LNCaP clone FGC (cell line): ENCODE results near the gene CEP85L.
A peak's percentile ranks its signal among the peaks of the same experiment; 100 is the strongest.

Experiments
- DNase-seq: peaks from one replicate; pipeline ENCODE4 v3.0.0-alpha.2; 2011; ENCODE audit warnings: low read depth
- H3K4me3 ChIP-seq: 2 replicates; pipeline ENCODE4 v1.5.1; 2011; ENCODE audit warnings: mild to moderate bottlenecking, low read depth, low read length, control low read depth
- CTCF ChIP-seq: IDR thresholded peaks from 2 replicates; pipeline ENCODE4 v1.5.1; 2012; ENCODE audit warnings: mild to moderate bottlenecking; ENCODE audit not compliant: control insufficient read depth, insufficient read depth; ENCODE audit errors: extremely low read depth

The CEP85L gene

GRCh38 chr6:118650582-118651281, 659 bp downstream of the CEP85L start:
- H3K4me3 ChIP-seq: peak overlapping the region; percentile 70
- no peak for DNase-seq
- no peak for TF ChIP-seq CTCF

- H3K4me3 ChIP-seq: peak overlapping the region; percentile 70
- TF ChIP-seq CTCF: no peak
- no peak for DNase-seq
Measured at GRCh38 chr6:118649918-118650581, 1.3 kb downstream of the CEP85L start.

- H3K4me3 ChIP-seq: no peak overlapping the region
- TF ChIP-seq CTCF: no peak
Measured at GRCh38 chr6:118648866-118649554, 2.4 kb downstream of the CEP85L start.

GRCh38 chr6:118646977-118647376, 4.4 kb downstream of the CEP85L start:
- no peak for TF ChIP-seq CTCF
- DNase-seq: no peak
- H3K4me3 ChIP-seq: no peak overlapping the region

More at GRCh38 chr6:118648866-118649554, 2.4 kb downstream of the CEP85L start:
- DNase-seq: no peak

- H3K4me3 ChIP-seq: no peak overlapping the region
- no peak for TF ChIP-seq CTCF
- no peak for DNase-seq
Measured at GRCh38 chr6:118645395-118645794, 6.0 kb downstream of the CEP85L start.

- no peak for TF ChIP-seq CTCF
- DNase-seq: no peak
- H3K4me3 ChIP-seq: no peak overlapping the region
Measured at GRCh38 chr6:118644007-118644406, 7.4 kb downstream of the CEP85L start.
